Measurements from ENCODE around the gene PKD1L1. TPM values are rescaled to one million over a fixed set of nuclear protein-coding genes. Genes with fewer than 3 reads are reported as not detected.

Gene PKD1L1
- total RNA-seq, 1 experiment from 2014 or later = 0.17 TPM

DNA sequence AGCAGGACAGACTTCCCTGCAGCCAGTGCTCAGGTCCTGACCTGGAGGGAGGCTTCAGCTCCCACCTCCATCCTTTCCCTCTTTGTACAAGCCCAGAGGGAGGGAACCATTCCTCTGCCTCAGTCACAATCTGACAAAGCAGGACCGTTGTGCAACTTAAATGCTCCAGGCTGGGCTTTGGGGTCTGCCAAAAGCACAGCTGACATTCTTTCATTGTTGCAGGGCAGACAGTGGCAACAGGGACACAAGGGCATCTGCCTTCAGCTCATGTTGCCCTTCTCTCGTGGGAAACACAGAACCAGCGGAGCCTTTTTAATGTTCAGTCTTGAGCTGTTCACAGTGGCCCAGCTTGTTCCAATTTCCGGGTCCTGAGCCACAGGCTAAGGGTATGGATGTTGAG, 210.7 kb downstream of the PKD1L1 start:
- H3K27ac ChIP-seq (ENCODE audit: low read depth, low read length) = no peak overlapping the region
- BruUV-seq (replicated peaks) = no TSS peak
- H3K27me3 ChIP-seq (ENCODE audit: insufficient read depth, low read length) = peaks cover 10% of the 10 kb centered on the region; the same call in 1 of the 2 replicates
- no peaks in the 10 kb centered on the region for H3K4me1 ChIP-seq (ENCODE audit: control insufficient read depth in 1 of 2, insufficient read depth in 2 of 2, low read length in 2 of 2)
- no peak overlapping the region for H3K4me3 ChIP-seq (replicated peaks in 1 of 2; ENCODE audit: low read depth in 1 of 2, low read length in 2 of 2)
- RAD21 ChIA-PET (ENCODE audit: low non-redundant PET in 1 of 2, low total read pairs in 2 of 2, uncharacterized antibody in 2 of 2, unreplicated experiment in 2 of 2) = no interaction called here
- no peak for ATAC-seq
- no peak overlapping the region for H3K9ac ChIP-seq (ENCODE audit: low read length)
- no peaks in the 10 kb centered on the region for H3K36me3 ChIP-seq (ENCODE audit: control insufficient read depth in 1 of 2, insufficient read depth in 2 of 2, low read length in 2 of 2)
- POLR2A ChIA-PET = no interaction called here
- no peak overlapping the region for H3K4me2 ChIP-seq (ENCODE audit: low read length)
- intact Hi-C loops (cut with micrococcal nuclease) = no loop called here
- no peak overlapping the region for H2AFZ ChIP-seq (ENCODE audit: low read depth, low read length, poor library complexity, severe bottlenecking)
- no peaks in the 10 kb centered on the region for H3K79me2 ChIP-seq (ENCODE audit: insufficient read depth, low read length)
- no peak for DNase-seq (ENCODE audit: low read depth, low spot score)
- CTCF ChIA-PET = no interaction called here
- no peak for TF ChIP-seq TCF7L2 (IDR thresholded peaks at IDR 0.05; ENCODE audit: borderline replicate concordance, extremely low read depth, insufficient read depth, insufficient read length)
- TF ChIP-seq CBX3 (IDR thresholded peaks at IDR 0.05; ENCODE audit: low read depth) = no peak
- no peak for TF ChIP-seq POLR2A (IDR thresholded peaks at IDR 0.05; ENCODE audit: borderline replicate concordance, extremely low read depth, insufficient read depth, insufficient read length)
- TF ChIP-seq ZFX (IDR thresholded peaks at IDR 0.05) = no peak
- TF ChIP-seq EZH2 (IDR thresholded peaks at IDR 0.05) = no peak
- no peak for TF ChIP-seq JUND (IDR thresholded peaks at IDR 0.05)
- TF ChIP-seq, protein P1, sequence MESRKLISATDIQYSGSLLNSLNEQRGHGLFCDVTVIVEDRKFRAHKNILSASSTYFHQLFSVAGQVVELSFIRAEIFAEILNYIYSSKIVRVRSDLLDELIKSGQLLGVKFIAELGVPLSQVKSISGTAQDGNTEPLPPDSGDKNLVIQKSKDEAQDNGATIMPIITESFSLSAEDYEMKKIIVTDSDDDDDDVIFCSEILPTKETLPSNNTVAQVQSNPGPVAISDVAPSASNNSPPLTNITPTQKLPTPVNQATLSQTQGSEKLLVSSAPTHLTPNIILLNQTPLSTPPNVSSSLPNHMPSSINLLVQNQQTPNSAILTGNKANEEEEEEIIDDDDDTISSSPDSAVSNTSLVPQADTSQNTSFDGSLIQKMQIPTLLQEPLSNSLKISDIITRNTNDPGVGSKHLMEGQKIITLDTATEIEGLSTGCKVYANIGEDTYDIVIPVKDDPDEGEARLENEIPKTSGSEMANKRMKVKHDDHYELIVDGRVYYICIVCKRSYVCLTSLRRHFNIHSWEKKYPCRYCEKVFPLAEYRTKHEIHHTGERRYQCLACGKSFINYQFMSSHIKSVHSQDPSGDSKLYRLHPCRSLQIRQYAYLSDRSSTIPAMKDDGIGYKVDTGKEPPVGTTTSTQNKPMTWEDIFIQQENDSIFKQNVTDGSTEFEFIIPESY (IDR thresholded peaks at IDR 0.05; ENCODE audit: extremely low read depth, insufficient replicate concordance, low read length) = no peak
- no peak for TF ChIP-seq SRF (IDR thresholded peaks at IDR 0.05; ENCODE audit: low read depth)
- no peak for TF ChIP-seq EZH2phosphoT487 (IDR thresholded peaks at IDR 0.05; ENCODE audit: borderline replicate concordance)
- TF ChIP-seq POLR2AphosphoS5 (IDR thresholded peaks at IDR 0.05; ENCODE audit: low read depth, low read length) = no peak
- no peak for TF ChIP-seq YY1 (IDR thresholded peaks at IDR 0.05; ENCODE audit: extremely low read depth, insufficient replicate concordance, low read depth, low read length)
- H4K20me1 ChIP-seq (ENCODE audit: insufficient read depth) = no peaks in the 10 kb centered on the region
- no peaks in the 10 kb centered on the region for H3K9me2 ChIP-seq (ENCODE audit: insufficient read depth)
- H3K9me3 ChIP-seq (ENCODE audit: control insufficient read depth in 1 of 2, insufficient read depth in 1 of 2, low read depth in 1 of 2, low read length in 2 of 2) = no peaks in the 10 kb centered on the region

Data from HCT116 (cell line).